Keratinocyte (primary cell): ENCODE results near the gene SOHLH1.

Source experiments
- EZH2 ChIP-seq: IDR thresholded peaks from one replicate; pipeline ENCODE4 v1.6.1; 2012; ENCODE audit warnings: inconsistent platforms, mild to moderate bottlenecking, low read length, moderate library complexity
- TF ChIP-seq, protein P1 (sequence below), 3 experiments: IDR thresholded peaks in 1 of 3; conservative IDR thresholded peaks in 1 of 3; optimal IDR thresholded peaks in 1 of 3; 2 replicates in 2 of 3; 3 replicates in 1 of 3; pipeline versions ENCODE3 to v1.5.1; 2011; ENCODE audit warnings: low read length in 3 of 3, mild to moderate bottlenecking in 3 of 3, moderate library complexity in 2 of 3, control low read depth in 1 of 3, inconsistent platforms in 1 of 3; ENCODE audit not compliant: insufficient read depth in 2 of 3; ENCODE audit errors: extremely low read depth in 1 of 3

- TF ChIP-seq, protein P1, sequence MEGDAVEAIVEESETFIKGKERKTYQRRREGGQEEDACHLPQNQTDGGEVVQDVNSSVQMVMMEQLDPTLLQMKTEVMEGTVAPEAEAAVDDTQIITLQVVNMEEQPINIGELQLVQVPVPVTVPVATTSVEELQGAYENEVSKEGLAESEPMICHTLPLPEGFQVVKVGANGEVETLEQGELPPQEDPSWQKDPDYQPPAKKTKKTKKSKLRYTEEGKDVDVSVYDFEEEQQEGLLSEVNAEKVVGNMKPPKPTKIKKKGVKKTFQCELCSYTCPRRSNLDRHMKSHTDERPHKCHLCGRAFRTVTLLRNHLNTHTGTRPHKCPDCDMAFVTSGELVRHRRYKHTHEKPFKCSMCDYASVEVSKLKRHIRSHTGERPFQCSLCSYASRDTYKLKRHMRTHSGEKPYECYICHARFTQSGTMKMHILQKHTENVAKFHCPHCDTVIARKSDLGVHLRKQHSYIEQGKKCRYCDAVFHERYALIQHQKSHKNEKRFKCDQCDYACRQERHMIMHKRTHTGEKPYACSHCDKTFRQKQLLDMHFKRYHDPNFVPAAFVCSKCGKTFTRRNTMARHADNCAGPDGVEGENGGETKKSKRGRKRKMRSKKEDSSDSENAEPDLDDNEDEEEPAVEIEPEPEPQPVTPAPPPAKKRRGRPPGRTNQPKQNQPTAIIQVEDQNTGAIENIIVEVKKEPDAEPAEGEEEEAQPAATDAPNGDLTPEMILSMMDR (optimal IDR thresholded peaks at IDR 0.05 in 1 of 3, IDR thresholded peaks at IDR 0.05 in 1 of 3, conservative IDR thresholded peaks at IDR 0.05 in 1 of 3; ENCODE audit: extremely low read depth in 1 of 3, insufficient read depth in 2 of 3, low read length in 3 of 3), result no peak
- no peak for TF ChIP-seq EZH2
Observed at GRCh38 chr9:135745686-135746324, 46.5 kb upstream of the SOHLH1 start.
